ENCODE results near the gene IL15. TPM values are rescaled to one million over a fixed set of nuclear protein-coding genes. Genes with fewer than 3 reads are reported as not detected.

IL15 gene
- total RNA-seq, 2 experiments from 2014 or later, result 0.87 to 0.91 TPM

GRCh38 chr4:141761926-141762325 is 125.5 kb downstream of the IL15 start:
- H3K27me3 Mint-ChIP-seq (ENCODE audit: low read depth), result no peaks in the 10 kb centered on the region
- CTCF ChIA-PET, result no interaction called here
- POLR2A ChIA-PET, result no interaction called here
- H3K9me3 Mint-ChIP-seq (ENCODE audit: insufficient read depth), result no peaks in the 10 kb centered on the region
- H3K4me1 Mint-ChIP-seq (ENCODE audit: low read depth), result no peaks in the 10 kb centered on the region
- H3K36me3 Mint-ChIP-seq (ENCODE audit: low read depth), result no peaks in the 10 kb centered on the region
- DNase-seq (no peak), ATAC-seq (no peak)
- no peak overlapping the region for H3K27ac Mint-ChIP-seq
- H3K4me3 Mint-ChIP-seq, result no peak overlapping the region

DNA sequence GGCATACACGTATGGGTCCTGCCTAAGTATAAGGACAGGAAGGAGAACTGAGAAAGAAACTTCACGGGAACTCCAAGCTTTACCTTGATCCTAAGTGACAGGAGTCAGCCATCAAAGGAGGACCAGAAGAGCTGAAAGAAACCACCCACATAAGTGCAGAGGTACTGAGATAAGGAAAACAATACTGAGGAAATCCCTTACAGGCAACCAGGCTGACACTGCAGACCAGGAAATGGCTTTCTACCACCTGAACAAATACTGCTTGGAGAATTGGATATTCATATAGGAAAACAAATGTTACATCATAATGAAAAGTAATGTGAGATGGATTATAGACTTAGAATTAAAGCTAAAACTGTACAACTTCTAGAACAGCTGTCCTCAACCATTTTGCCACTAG is 127.0 kb downstream of the IL15 start:
- H3K9me3 Mint-ChIP-seq (ENCODE audit: insufficient read depth), result no peaks in the 10 kb centered on the region
- POLR2A ChIA-PET, result no interaction called here
- H3K27me3 Mint-ChIP-seq (ENCODE audit: low read depth), result no peaks in the 10 kb centered on the region
- ATAC-seq, result no peak
- H3K4me1 Mint-ChIP-seq (ENCODE audit: low read depth), result no peaks in the 10 kb centered on the region
- CTCF ChIA-PET, result no interaction called here
- no peaks in the 10 kb centered on the region for H3K36me3 Mint-ChIP-seq (ENCODE audit: low read depth)
- no peak for DNase-seq
- no peak overlapping the region for H3K27ac Mint-ChIP-seq
- no peak overlapping the region for H3K4me3 Mint-ChIP-seq

DNA sequence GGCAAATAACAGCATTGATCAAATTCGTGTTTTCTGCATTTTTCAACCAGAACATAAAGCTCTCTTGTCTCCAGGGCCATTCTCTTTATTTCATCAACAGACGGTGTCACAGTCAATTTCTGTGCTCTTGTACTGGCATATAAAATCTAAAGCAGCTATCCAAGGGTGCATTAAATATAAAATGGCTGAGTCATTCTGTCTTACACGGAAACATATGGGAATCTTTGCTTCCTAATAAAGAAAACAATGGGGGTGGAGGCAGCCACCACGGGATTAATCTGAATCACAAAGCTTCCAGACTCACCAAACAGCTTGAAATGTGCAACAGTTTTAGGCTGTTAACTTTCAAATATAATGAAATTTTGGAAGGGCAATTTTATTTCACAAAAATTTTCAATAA is 132.6 kb downstream of the IL15 start:
- Mint-ChIP-seq H3K27me3 (ENCODE audit: low read depth) (no peaks in the 10 kb centered on the region), H3K27ac (no peak overlapping the region), H3K4me1 (ENCODE audit: low read depth) (peaks cover 4% of the 10 kb centered on the region), H3K36me3 (ENCODE audit: low read depth) (no peaks in the 10 kb centered on the region), H3K4me3 (no peak overlapping the region), H3K9me3 (ENCODE audit: insufficient read depth) (no peaks in the 10 kb centered on the region)
- ChIA-PET POLR2A (no interaction called here), CTCF (no interaction called here)
- ATAC-seq, result no peak
- DNase-seq, result no peak

DNA sequence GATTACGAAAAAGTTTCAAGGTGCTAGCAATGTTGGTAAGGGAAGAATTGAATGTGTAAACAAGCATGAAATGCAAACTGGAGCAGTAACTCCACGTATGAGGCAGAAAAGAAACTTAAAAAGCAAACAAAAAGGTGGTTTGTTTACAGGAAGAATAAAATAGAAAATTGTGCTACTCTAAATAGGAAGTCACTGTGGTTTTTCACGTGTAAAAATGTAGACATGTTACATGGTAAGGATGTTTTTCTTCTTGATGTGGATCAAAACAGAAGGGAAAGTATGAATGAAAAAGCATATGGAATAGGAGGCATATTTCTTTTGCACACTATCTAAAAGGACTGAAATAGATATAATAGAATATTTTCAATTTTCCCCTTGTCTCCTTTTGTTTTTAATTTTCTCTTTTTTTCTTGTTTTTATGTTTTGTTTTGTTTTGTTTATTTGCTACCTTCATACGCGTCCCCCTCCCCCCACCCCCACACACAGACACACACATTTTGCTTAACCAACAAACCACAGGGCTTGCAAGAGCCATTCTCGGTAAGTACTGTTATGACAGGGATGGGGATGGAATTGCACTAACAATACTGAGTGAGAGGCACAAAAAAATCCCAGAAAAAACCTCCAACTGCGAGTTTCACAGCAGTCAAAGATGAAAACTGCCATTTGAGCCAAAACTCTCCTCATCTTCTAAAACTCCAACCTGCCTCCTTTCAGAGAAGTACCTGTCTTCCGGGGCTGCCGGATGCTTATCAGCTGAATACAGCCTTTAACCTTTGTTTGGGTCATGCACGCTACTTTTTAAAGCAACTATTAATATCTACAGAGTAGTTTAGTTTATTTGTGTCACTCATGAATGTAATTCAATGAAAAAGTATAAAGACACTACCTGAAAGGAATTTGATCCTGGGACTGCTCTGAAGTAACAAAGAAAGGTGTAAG is 135.8 kb downstream of the IL15 start:
- CTCF ChIA-PET, result no interaction called here
- no peak for ATAC-seq
- H3K27ac Mint-ChIP-seq, result no peak overlapping the region

GRCh38 chr4:141772838-141773237 is 136.5 kb downstream of the IL15 start:
- no peak for DNase-seq
- Mint-ChIP-seq H3K4me3 (no peak overlapping the region), H3K36me3 (ENCODE audit: low read depth) (no peaks in the 10 kb centered on the region), H3K4me1 (ENCODE audit: low read depth) (peaks cover 4% of the 10 kb centered on the region), H3K9me3 (ENCODE audit: insufficient read depth) (no peaks in the 10 kb centered on the region), H3K27ac (no peak overlapping the region), H3K27me3 (ENCODE audit: low read depth) (no peaks in the 10 kb centered on the region)
- ChIA-PET POLR2A (no interaction called here), CTCF (no interaction called here)
- ATAC-seq, result no peak

More for the DNA sequence above, 135.8 kb downstream of the IL15 start:
- Mint-ChIP-seq H3K36me3 (ENCODE audit: low read depth) (no peaks in the 10 kb centered on the region), H3K9me3 (ENCODE audit: insufficient read depth) (no peaks in the 10 kb centered on the region), H3K4me1 (ENCODE audit: low read depth) (peaks cover 4% of the 10 kb centered on the region), H3K4me3 (no peak overlapping the region), H3K27me3 (ENCODE audit: low read depth) (no peaks in the 10 kb centered on the region)
- POLR2A ChIA-PET, result no interaction called here
- DNase-seq, result no peak

DNA sequence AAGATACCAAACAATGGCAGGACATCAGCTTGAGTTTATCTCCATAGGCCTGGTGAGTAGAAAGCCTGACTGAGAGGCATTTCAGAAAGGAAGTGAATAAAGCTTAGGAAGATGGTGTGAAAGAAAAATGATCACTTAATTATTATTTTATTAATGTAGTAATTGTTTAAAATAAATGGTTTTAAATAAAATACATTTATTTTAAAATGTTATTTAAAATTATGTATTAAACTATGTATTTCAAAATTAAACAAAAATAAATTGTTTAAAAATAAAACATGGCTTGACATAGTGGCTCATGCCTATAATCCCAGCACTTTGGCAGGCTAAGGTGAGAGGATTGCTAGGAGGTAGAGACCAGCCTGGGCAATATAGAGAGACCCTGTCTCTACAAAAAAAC is 145.8 kb downstream of the IL15 start:
- CTCF ChIA-PET, result no interaction called here
- Mint-ChIP-seq H3K27ac (no peak overlapping the region), H3K9me3 (ENCODE audit: insufficient read depth) (peaks cover 5% of the 10 kb centered on the region), H3K4me3 (no peak overlapping the region), H3K4me1 (ENCODE audit: low read depth) (no peaks in the 10 kb centered on the region), H3K36me3 (ENCODE audit: low read depth) (no peaks in the 10 kb centered on the region), H3K27me3 (ENCODE audit: low read depth) (no peaks in the 10 kb centered on the region)
- POLR2A ChIA-PET, result no interaction called here
- no peak for ATAC-seq
- DNase-seq, result no peak

Measured in activated CD8-positive, alpha-beta T cell treated with anti-CD3 and anti-CD28 coated beads, Interleukin-2, amount 10 ng/mL, durations not matched to agents 7 days and 5 days (primary cell).